GM12878 (cell line): Measurements from ENCODE around the gene CELF2. TPM values are rescaled to one million over a fixed set of nuclear protein-coding genes. Genes with fewer than 3 reads are reported as not detected.

ENCODE experiments used
- ATAC-seq: fragments of 200-7000 bp; cut with Tn5 transposase; 3 replicates; pipeline ENCODE4 v1.9.1; 2020; ENCODE audit warnings: mild to moderate bottlenecking, moderate library complexity
- BruUV-seq: library from RNA; stranded (reverse); fragments of 400-500 nt; replicated peaks from 2 replicates; lab custom pipeline; 2021; lab: Mats Ljungman, UMichigan
- CTCF ChIA-PET: fragments of 300-600 bp; sonication (Branson Sonifier 250); formaldehyde crosslinking; extraction: SDS; loops from one replicate; lab custom pipeline; 2021; ENCODE audit warnings: inconsistent platforms; lab: Yijun Ruan, JAX
- POLR2A ChIA-PET: fragments of 350-600 bp; formaldehyde crosslinking; extraction: SDS; loops from one replicate; lab custom pipeline; 2021; ENCODE audit warnings: inconsistent platforms; lab: Charles Lee
- RAD21 ChIA-PET: fragments of 300-600 bp; sonication (Branson Sonifier 250); formaldehyde crosslinking; loops from one replicate; lab custom pipeline; 2023; ENCODE audit warnings: antibody characterized with exemption; ENCODE audit not compliant: unreplicated experiment; lab: Charles Lee
- SMC1A ChIA-PET: fragments of 300-600 bp; sonication (Branson Sonifier 250); formaldehyde crosslinking; loops from one replicate; lab custom pipeline; 2023; ENCODE audit not compliant: unreplicated experiment, uncharacterized antibody; lab: Charles Lee
- DNase-seq: peaks from one replicate; pipeline ENCODE4 v3.0.0-alpha.2; 2011; ENCODE audit warnings: low read depth, low spot score
- FAIRE-seq: peaks from 3 replicates; lab custom pipeline; 2011; peaks lifted over from hg19 to GRCh38; lab: Jason Lieb, UNC
- H2AFZ ChIP-seq: 2 replicates; pipeline ENCODE4 v1.6.0; 2011; ENCODE audit warnings: low read depth, low read length, control low read depth; ENCODE audit not compliant: control insufficient read depth
- H3K27ac ChIP-seq: 2 replicates; pipeline ENCODE4 v1.5.1; 2011; ENCODE audit warnings: control low read depth; ENCODE audit not compliant: control insufficient read depth, insufficient read depth
- H3K27me3 ChIP-seq, 2 experiments: replicated peaks in 1 of 2; 2 replicates each; pipeline versions ENCODE4 v1.6.0 to v1.6.1; 2011; ENCODE audit warnings: low read length in 1 of 2; ENCODE audit not compliant: control insufficient read depth in 2 of 2, insufficient read depth in 2 of 2
- H3K36me3 ChIP-seq, 2 experiments: 2 replicates each; pipeline ENCODE4 v1.5.1; 2011; ENCODE audit warnings: low read length in 1 of 2; ENCODE audit not compliant: control insufficient read depth in 2 of 2, insufficient read depth in 2 of 2
- H3K4me1 ChIP-seq: 2 replicates; pipeline ENCODE4 v1.6.1; 2011; ENCODE audit warnings: mild to moderate bottlenecking, low read length, moderate library complexity, mixed read lengths; ENCODE audit not compliant: control insufficient read depth, insufficient read depth
- H3K4me2 ChIP-seq: 2 replicates; pipeline ENCODE4 v1.6.0; 2011; ENCODE audit warnings: control low read depth; ENCODE audit not compliant: control insufficient read depth, insufficient read depth
- H3K4me3 ChIP-seq: fragments of 200-600 bp; sonication (generic); 2 replicates; pipeline ENCODE4 v1.5.1; 2016
- H3K79me2 ChIP-seq: 2 replicates; pipeline ENCODE4 v1.6.0; 2011; ENCODE audit warnings: low read length; ENCODE audit not compliant: control insufficient read depth, insufficient read depth
- H3K9ac ChIP-seq: 2 replicates; pipeline ENCODE4 v1.8.0; 2011; ENCODE audit warnings: low read length, control low read depth, mixed read lengths; ENCODE audit not compliant: control insufficient read depth, insufficient read depth
- H3K9me3 ChIP-seq: replicated peaks from 3 replicates; pipeline ENCODE4 v1.5.1; 2011; ENCODE audit warnings: mild to moderate bottlenecking, low read length; ENCODE audit not compliant: control insufficient read depth, insufficient read depth
- H4K20me1 ChIP-seq: 2 replicates; pipeline ENCODE4 v1.6.0; 2011; ENCODE audit not compliant: control insufficient read depth, insufficient read depth
- FOXK2 ChIP-seq: fragments of 450-650 bp; IDR thresholded peaks from 2 replicates; pipeline ENCODE4 v1.6.1; 2017; ENCODE audit warnings: mild to moderate bottlenecking, moderate library complexity
- GABPA ChIP-seq: IDR thresholded peaks from 2 replicates; pipeline ENCODE4 v1.6.1; 2014; ENCODE audit warnings: antibody characterized with exemption, low read depth, mild to moderate bottlenecking, inconsistent platforms
- HDGF ChIP-seq: fragments of 450-650 bp; IDR thresholded peaks from 2 replicates; pipeline ENCODE4 v1.6.1; 2016; ENCODE audit warnings: antibody characterized with exemption
- MEF2B ChIP-seq: fragments of 450-650 bp; IDR thresholded peaks from 2 replicates; pipeline ENCODE4 v1.6.1; 2018; ENCODE audit warnings: mild to moderate bottlenecking, moderate library complexity; ENCODE audit not compliant: partially characterized antibody, poor library complexity, severe bottlenecking
- MYB ChIP-seq: fragments of 150-350 bp; IDR thresholded peaks from 2 replicates; pipeline ENCODE4 v1.6.1; 2014; ENCODE audit warnings: mild to moderate bottlenecking, low read depth, low read length, borderline replicate concordance
- NRF1 ChIP-seq: conservative IDR thresholded peaks from 2 replicates; pipeline ENCODE4 v1.6.1; 2011; ENCODE audit warnings: mild to moderate bottlenecking, low read depth, low read length, improper control_type of control experiment
- SP1 ChIP-seq: IDR thresholded peaks from one replicate; pipeline ENCODE4 v1.6.1; 2011; ENCODE audit warnings: low read depth, low read length
- SUPT20H ChIP-seq: IDR thresholded peaks from 2 replicates; pipeline ENCODE4 v1.6.1; 2011; ENCODE audit warnings: low read depth, mild to moderate bottlenecking, low read length, moderate library complexity, borderline replicate concordance; ENCODE audit not compliant: control insufficient read depth
- TBL1XR1 ChIP-seq: IDR thresholded peaks from 2 replicates; pipeline ENCODE4 v1.6.1; 2012; ENCODE audit warnings: low read depth, low read length, improper control_type of control experiment
- YY1 ChIP-seq: IDR thresholded peaks from 2 replicates; pipeline ENCODE4 v1.6.1; 2011; ENCODE audit warnings: low read depth, mild to moderate bottlenecking, low read length
- ZNF384 ChIP-seq: IDR thresholded peaks from 2 replicates; pipeline ENCODE4 v1.6.1; 2012; ENCODE audit warnings: low read depth, mild to moderate bottlenecking, low read length, improper control_type of control experiment, borderline replicate concordance
- ZZZ3 ChIP-seq: IDR thresholded peaks from 2 replicates; pipeline ENCODE4 v1.6.1; 2011; ENCODE audit warnings: low read depth; ENCODE audit not compliant: control insufficient read depth, insufficient read length
- WGBS: methylation state at CpG from one replicate; pipeline ENCODE4 v1.1.6; 2016; ENCODE audit warnings: low lambda C conversion rate; ENCODE audit not compliant: insufficient replicate concordance, insufficient coverage; ENCODE audit errors: missing lambda C conversion rate; 5-methylcytosine and 5-hydroxymethylcytosine counted together
- in situ Hi-C: fragments of 300-500 bp; cut with MboI; formaldehyde crosslinking; loops from 9 replicates; pipeline ENCODE4 v1.14.3; 2018; ENCODE audit warnings: mixed read lengths
- intact Hi-C: fragments of 100-400 bp; cut with micrococcal nuclease; formaldehyde crosslinking; loops from one replicate; pipeline ENCODE4 v1.14.2; 2022; ENCODE audit not compliant: unreplicated experiment
- polyA plus RNA-seq, 11 experiments: library from polyadenylated mRNA; depleted of rRNA in 4 of 11; unstranded in 6 of 11; stranded (reverse) in 5 of 11; fragments of >200 nt; fragmentation: Nextera tagmentation in 4 of 11; fragmentation: Illumina TruSeq in 1 of 11; extraction: Ambion mirVana in 4 of 11; extraction: Trizol in 1 of 11; gene quantifications; 1 replicate in 1 of 11; 2 replicates in 10 of 11; pipeline versions ENCODE4 v1.2.1 to v1.2.3, GENCODE V29; 2011 to 2016; ENCODE audit warnings: inconsistent platforms in 2 of 11, missing spikeins in 2 of 11, low read depth in 1 of 11
- total RNA-seq, 4 experiments: library from RNA; depleted of rRNA in 3 of 4; stranded (reverse); fragments of >200 nt in 3 of 4; fragmentation: Illumina TruSeq in 1 of 4; extraction: Trizol in 1 of 4; gene quantifications; 2 replicates each; pipeline versions ENCODE4 v1.2.1 to v1.2.3, GENCODE V29; 2013 to 2021
- TF ChIP-seq, protein P1 (sequence below): fragments of 450-650 bp; IDR thresholded peaks from 2 replicates; pipeline ENCODE4 v1.6.1; 2017; ENCODE audit warnings: mild to moderate bottlenecking, low read depth, inconsistent platforms; ENCODE audit not compliant: poor library complexity, severe bottlenecking
- TF ChIP-seq, protein P2 (sequence below): fragments of 450-650 bp; formaldehyde crosslinking; IDR thresholded peaks from 2 replicates; pipeline ENCODE4 v1.4.0; 2022; ENCODE audit warnings: mild to moderate bottlenecking, moderate library complexity
- TF ChIP-seq, protein P3 (sequence below): fragments of 450-650 bp; IDR thresholded peaks from 2 replicates; pipeline ENCODE4 v1.6.1; 2018; ENCODE audit warnings: mild to moderate bottlenecking, low read depth, moderate library complexity; ENCODE audit not compliant: partially characterized antibody
- TF ChIP-seq, protein P4 (sequence below): fragments of 450-650 bp; IDR thresholded peaks from 2 replicates; pipeline ENCODE4 v1.6.1; 2016; ENCODE audit warnings: mild to moderate bottlenecking

The CELF2 gene
- total and polyA plus RNA-seq, 10 of the 15 experiments (the other 5 are each of a cell fraction or from before 2014, with no cell fraction given) = 20.8 to 129 (median 86.3) TPM

DNA sequence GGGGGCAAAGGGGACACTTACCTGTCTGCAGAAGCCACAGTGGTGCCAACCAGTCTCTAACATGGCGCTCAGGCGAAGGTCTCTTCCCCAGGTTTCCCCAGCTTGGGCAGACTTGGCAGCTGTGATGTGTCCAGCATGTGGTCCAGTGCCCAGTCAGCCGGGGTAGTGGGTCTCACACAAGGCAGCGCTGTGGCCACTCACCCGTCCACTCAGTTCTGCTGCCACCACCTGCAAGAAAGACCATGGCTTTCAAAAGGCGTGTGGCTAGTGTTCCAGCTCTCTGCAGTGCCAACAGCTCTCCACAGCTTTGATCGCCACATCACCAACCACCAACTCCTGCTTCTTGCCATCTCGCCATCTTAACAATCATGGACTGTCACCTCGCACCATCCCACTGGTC lies 334.1 kb downstream of the CELF2 start:
- ATAC-seq (no peak), FAIRE-seq (no peak), DNase-seq (no peak)
- H3K27me3 ChIP-seq = no peaks in the 10 kb centered on the region; a peak in 1 of 4 replicates
- ChIA-PET SMC1A (no interaction called here), CTCF (no interaction called here), RAD21 (no interaction called here), POLR2A (no interaction called here)
- no peaks in the 10 kb centered on the region for H3K36me3 ChIP-seq
- no peak overlapping the region for H2AFZ ChIP-seq
- H4K20me1 ChIP-seq = no peaks in the 10 kb centered on the region
- H3K9ac ChIP-seq = no peak overlapping the region
- no peak overlapping the region for H3K4me2 ChIP-seq
- H3K4me3 ChIP-seq = no peak overlapping the region
- in situ Hi-C loops = no loop called here
- no peaks in the 10 kb centered on the region for H3K9me3 ChIP-seq
- BruUV-seq = no TSS peak
- intact Hi-C loops = no loop called here
- H3K27ac ChIP-seq = no peak overlapping the region
- H3K4me1 ChIP-seq = no peaks in the 10 kb centered on the region
- no peaks in the 10 kb centered on the region for H3K79me2 ChIP-seq
- 64% methylated on average over 9 of the region's 9 CpGs for WGBS
- TF ChIP-seq, protein P1, sequence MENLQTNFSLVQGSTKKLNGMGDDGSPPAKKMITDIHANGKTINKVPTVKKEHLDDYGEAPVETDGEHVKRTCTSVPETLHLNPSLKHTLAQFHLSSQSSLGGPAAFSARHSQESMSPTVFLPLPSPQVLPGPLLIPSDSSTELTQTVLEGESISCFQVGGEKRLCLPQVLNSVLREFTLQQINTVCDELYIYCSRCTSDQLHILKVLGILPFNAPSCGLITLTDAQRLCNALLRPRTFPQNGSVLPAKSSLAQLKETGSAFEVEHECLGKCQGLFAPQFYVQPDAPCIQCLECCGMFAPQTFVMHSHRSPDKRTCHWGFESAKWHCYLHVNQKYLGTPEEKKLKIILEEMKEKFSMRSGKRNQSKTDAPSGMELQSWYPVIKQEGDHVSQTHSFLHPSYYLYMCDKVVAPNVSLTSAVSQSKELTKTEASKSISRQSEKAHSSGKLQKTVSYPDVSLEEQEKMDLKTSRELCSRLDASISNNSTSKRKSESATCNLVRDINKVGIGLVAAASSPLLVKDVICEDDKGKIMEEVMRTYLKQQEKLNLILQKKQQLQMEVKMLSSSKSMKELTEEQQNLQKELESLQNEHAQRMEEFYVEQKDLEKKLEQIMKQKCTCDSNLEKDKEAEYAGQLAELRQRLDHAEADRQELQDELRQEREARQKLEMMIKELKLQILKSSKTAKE = no peak
- TF ChIP-seq GABPA (no peak), ZNF384 (no peak), SUPT20H (no peak), HDGF (no peak), MYB (no peak), NRF1 (no peak), YY1 (no peak), TBL1XR1 (no peak), SP1 (no peak), FOXK2 (no peak), ZZZ3 (no peak), MEF2B (no peak)
- TF ChIP-seq, protein P2, sequence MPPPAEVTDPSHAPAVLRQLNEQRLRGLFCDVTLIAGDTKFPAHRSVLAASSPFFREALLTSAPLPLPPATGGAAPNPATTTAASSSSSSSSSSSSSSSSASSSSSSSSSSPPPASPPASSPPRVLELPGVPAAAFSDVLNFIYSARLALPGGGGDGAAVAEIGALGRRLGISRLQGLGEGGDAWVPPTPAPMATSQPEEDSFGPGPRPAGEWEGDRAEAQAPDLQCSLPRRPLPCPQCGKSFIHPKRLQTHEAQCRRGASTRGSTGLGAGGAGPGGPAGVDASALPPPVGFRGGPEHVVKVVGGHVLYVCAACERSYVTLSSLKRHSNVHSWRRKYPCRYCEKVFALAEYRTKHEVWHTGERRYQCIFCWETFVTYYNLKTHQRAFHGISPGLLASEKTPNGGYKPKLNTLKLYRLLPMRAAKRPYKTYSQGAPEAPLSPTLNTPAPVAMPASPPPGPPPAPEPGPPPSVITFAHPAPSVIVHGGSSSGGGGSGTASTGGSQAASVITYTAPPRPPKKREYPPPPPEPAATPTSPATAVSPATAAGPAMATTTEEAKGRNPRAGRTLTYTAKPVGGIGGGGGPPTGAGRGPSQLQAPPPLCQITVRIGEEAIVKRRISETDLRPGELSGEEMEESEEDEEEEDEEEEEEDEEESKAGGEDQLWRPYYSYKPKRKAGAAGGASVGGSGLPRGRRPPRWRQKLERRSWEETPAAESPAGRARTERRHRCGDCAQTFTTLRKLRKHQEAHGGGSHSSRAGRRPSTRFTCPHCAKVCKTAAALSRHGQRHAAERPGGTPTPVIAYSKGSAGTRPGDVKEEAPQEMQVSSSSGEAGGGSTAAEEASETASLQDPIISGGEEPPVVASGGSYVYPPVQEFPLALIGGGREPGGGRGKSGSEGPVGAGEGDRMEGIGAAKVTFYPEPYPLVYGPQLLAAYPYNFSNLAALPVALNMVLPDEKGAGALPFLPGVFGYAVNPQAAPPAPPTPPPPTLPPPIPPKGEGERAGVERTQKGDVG (CRISPR knock-in tag) = no peak
- TF ChIP-seq, protein P3, sequence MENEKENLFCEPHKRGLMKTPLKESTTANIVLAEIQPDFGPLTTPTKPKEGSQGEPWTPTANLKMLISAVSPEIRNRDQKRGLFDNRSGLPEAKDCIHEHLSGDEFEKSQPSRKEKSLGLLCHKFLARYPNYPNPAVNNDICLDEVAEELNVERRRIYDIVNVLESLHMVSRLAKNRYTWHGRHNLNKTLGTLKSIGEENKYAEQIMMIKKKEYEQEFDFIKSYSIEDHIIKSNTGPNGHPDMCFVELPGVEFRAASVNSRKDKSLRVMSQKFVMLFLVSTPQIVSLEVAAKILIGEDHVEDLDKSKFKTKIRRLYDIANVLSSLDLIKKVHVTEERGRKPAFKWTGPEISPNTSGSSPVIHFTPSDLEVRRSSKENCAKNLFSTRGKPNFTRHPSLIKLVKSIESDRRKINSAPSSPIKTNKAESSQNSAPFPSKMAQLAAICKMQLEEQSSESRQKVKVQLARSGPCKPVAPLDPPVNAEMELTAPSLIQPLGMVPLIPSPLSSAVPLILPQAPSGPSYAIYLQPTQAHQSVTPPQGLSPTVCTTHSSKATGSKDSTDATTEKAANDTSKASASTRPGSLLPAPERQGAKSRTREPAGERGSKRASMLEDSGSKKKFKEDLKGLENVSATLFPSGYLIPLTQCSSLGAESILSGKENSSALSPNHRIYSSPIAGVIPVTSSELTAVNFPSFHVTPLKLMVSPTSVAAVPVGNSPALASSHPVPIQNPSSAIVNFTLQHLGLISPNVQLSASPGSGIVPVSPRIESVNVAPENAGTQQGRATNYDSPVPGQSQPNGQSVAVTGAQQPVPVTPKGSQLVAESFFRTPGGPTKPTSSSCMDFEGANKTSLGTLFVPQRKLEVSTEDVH = no peak
- TF ChIP-seq, protein P4, sequence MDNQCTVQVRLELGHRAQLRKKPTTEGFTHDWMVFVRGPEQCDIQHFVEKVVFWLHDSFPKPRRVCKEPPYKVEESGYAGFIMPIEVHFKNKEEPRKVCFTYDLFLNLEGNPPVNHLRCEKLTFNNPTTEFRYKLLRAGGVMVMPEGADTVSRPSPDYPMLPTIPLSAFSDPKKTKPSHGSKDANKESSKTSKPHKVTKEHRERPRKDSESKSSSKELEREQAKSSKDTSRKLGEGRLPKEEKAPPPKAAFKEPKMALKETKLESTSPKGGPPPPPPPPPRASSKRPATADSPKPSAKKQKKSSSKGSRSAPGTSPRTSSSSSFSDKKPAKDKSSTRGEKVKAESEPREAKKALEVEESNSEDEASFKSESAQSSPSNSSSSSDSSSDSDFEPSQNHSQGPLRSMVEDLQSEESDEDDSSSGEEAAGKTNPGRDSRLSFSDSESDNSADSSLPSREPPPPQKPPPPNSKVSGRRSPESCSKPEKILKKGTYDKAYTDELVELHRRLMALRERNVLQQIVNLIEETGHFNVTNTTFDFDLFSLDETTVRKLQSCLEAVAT = no peak
